ENCODE results near the gene DEPDC5.
"Not testable (repeated sequence)": the region's sequence is repeated elsewhere in the genome, so short reads cannot be mapped to it uniquely, and the experiment has no call there.

Gene DEPDC5

DNA sequence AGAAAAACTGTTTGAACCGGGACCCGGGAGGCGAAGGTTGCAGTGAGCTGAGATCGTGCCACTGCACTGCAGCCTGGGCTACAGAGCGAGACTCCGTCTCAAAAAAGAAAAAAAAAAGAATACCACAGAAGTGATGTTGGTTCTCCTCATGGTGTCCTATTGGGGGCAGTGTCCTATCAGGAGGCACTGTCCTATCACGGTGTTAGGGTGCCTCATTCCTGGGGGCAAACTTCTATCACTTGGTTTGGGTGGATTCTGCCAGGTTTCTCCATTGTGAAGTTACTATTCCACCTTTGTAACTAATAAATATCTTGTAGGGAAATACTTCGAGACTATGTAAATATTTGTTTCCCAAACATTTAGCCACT is 23.5 kb upstream of the DEPDC5 start:
- H3K9me3 ChIP-seq (ENCODE audit: low read depth, low read length), result no peaks in the 10 kb centered on the region
- H3K27ac ChIP-seq, result no peak overlapping the region
- H3K9ac ChIP-seq (ENCODE audit: insufficient read length), result no peak overlapping the region
- DNase-seq (ENCODE audit: low read depth, low spot score), result no peak
- TF ChIP-seq EZH2 (IDR thresholded peaks at IDR 0.05) (no peak), FOXP2 (optimal IDR thresholded peaks at IDR 0.05; ENCODE audit: control extremely low read depth, extremely low read length, insufficient read depth) (no peak), POLR2AphosphoS5 (IDR thresholded peaks at IDR 0.05; ENCODE audit: borderline replicate concordance, low read depth, low read length) (no peak)
- H3K4me3 ChIP-seq, result no peak overlapping the region
- peaks cover 4% of the 10 kb centered on the region; the same call in 1 of the 2 replicates for H3K36me3 ChIP-seq (ENCODE audit: insufficient read depth, low read length)

DNA sequence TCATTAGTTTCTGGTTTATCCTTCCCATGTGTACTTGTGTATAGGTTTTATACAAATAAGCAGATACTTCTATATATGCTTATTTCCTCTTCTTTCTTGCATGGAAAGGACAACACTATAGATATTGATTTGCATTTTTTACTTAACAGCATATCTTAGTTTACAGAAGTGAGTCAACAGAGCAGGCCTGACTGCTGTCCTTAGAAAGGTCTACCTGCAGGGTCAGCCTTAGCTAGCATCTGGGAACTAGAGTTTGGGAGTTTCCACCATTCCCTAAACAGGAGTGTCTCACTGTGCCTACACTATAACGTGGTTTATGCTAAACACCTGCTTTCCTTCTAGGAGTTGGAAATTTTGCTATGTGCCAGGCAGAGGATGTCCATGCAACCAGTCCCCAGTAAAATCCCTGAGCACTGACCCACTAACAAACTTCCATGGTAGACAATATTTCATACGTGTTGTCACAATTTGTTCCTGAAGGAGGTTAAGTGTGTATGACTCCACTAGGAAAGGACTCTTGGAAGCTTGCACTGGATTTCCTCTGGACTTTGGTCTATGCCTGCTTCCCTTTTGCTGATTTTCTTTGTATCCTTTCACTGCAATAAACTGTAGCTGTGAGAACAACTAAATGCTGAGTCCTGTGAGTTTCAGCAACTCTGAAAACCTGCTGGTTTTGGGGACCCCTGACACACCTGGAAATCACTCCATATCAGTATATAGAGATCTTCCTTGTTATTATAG is 21.6 kb upstream of the DEPDC5 start:
- Histone ChIP-seq H3K27ac (peak overlapping the region; percentile 46; the same call in 1 of the 2 replicates), H3K9me3 (ENCODE audit: low read depth, low read length) (no peaks in the 10 kb centered on the region), H3K4me3 (no peak overlapping the region), H3K9ac (ENCODE audit: insufficient read length) (no peak overlapping the region), H3K36me3 (ENCODE audit: insufficient read depth, low read length) (peaks cover 7% of the 10 kb centered on the region; the same call in 1 of the 2 replicates)
- no peak for DNase-seq (ENCODE audit: low read depth, low spot score)
- no peak for TF ChIP-seq EZH2 (IDR thresholded peaks at IDR 0.05)
- TF ChIP-seq POLR2AphosphoS5 (IDR thresholded peaks at IDR 0.05; ENCODE audit: borderline replicate concordance, low read depth, low read length), result no peak
- no peak for TF ChIP-seq FOXP2 (optimal IDR thresholded peaks at IDR 0.05; ENCODE audit: control extremely low read depth, extremely low read length, insufficient read depth)

DNA sequence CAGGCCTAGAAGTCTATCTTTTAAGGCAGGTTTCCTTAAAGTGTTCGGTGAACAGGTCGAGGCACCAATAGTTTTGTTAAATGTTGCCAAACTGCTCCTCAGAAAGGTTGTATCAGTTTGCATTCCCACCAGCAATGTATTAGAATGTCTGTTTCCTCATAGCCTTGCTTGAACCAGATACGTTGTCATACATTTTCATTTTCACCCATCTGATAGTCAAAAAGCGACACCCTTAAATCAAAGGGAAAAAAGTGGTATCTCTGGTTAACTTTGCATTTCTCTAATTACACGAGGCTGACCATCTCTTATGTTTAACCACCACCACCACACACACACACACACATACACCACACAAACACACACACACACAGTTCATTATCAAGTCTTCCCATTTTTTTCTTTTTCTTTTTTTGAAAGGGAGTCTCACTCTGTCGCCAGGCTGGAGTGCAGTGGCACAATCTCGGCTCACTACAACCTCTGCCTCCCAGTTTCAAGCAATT is 20.2 kb upstream of the DEPDC5 start:
- no peak overlapping the region for H3K4me3 ChIP-seq
- H3K9ac ChIP-seq (ENCODE audit: insufficient read length), result no peak overlapping the region
- TF ChIP-seq POLR2AphosphoS5 (IDR thresholded peaks at IDR 0.05; ENCODE audit: borderline replicate concordance, low read depth, low read length) (no peak), EZH2 (IDR thresholded peaks at IDR 0.05) (no peak), FOXP2 (optimal IDR thresholded peaks at IDR 0.05; ENCODE audit: control extremely low read depth, extremely low read length, insufficient read depth) (no peak)
- H3K9me3 ChIP-seq (ENCODE audit: low read depth, low read length), result no peaks in the 10 kb centered on the region
- no peak overlapping the region for H3K27ac ChIP-seq
- peaks cover 14% of the 10 kb centered on the region for H3K36me3 ChIP-seq (ENCODE audit: insufficient read depth, low read length)
- DNase-seq (ENCODE audit: low read depth, low spot score), result no peak

DNA sequence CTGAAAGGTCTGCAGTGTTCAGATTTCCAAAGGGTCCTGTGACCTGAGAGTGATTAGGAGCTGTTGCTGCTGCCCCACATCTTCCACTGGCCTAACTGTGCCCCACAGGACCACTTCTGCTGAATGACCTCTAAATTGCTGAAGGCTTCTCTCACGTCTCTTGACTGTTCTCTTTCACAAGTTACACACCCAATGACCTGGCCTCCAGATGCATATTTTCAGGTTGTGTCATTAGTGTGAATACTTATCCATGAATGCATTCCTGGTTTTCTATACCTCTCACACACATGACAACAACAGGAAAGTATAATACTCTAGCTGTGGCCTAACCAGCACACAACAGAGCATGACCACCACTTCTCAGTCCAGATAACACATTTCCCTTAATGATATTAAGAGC is 19.3 kb upstream of the DEPDC5 start:
- H3K9me3 ChIP-seq (ENCODE audit: low read depth, low read length), result no peaks in the 10 kb centered on the region
- peaks cover 20% of the 10 kb centered on the region for H3K36me3 ChIP-seq (ENCODE audit: insufficient read depth, low read length)
- no peak overlapping the region for H3K27ac ChIP-seq
- no peak for DNase-seq (ENCODE audit: low read depth, low spot score)
- TF ChIP-seq FOXP2 (optimal IDR thresholded peaks at IDR 0.05; ENCODE audit: control extremely low read depth, extremely low read length, insufficient read depth) (no peak), EZH2 (IDR thresholded peaks at IDR 0.05) (no peak), POLR2AphosphoS5 (IDR thresholded peaks at IDR 0.05; ENCODE audit: borderline replicate concordance, low read depth, low read length) (no peak)
- H3K9ac ChIP-seq (ENCODE audit: insufficient read length), result no peak overlapping the region
- no peak overlapping the region for H3K4me3 ChIP-seq

DNA sequence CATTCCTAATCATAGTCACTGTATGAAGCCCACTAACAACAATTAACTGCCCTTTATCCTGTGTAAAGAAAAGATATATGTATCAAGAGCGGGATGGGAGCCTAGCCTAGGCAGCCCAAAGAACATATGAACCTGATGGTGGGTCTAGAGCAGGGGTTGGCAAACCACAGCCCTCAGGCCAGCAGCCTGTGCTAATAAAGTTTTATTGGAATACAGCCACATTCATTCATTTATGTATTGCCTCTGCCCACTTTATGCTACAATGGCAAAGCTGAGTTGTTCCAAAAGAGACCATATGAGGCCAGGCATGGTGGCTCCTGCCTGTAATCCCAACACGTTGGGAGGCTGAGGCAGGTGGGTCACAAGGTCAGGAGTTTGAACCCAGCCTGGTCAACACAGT is 17.4 kb upstream of the DEPDC5 start:
- Histone ChIP-seq H3K27ac (no peak overlapping the region), H3K36me3 (ENCODE audit: insufficient read depth, low read length) (peaks cover 22% of the 10 kb centered on the region), H3K9me3 (ENCODE audit: low read depth, low read length) (no peaks in the 10 kb centered on the region), H3K9ac (ENCODE audit: insufficient read length) (no peak overlapping the region), H3K4me3 (no peak overlapping the region)
- no peak for TF ChIP-seq EZH2 (IDR thresholded peaks at IDR 0.05)
- TF ChIP-seq FOXP2 (optimal IDR thresholded peaks at IDR 0.05; ENCODE audit: control extremely low read depth, extremely low read length, insufficient read depth), result no peak
- TF ChIP-seq POLR2AphosphoS5 (IDR thresholded peaks at IDR 0.05; ENCODE audit: borderline replicate concordance, low read depth, low read length), result no peak
- no peak for DNase-seq (ENCODE audit: low read depth, low spot score)

DNA sequence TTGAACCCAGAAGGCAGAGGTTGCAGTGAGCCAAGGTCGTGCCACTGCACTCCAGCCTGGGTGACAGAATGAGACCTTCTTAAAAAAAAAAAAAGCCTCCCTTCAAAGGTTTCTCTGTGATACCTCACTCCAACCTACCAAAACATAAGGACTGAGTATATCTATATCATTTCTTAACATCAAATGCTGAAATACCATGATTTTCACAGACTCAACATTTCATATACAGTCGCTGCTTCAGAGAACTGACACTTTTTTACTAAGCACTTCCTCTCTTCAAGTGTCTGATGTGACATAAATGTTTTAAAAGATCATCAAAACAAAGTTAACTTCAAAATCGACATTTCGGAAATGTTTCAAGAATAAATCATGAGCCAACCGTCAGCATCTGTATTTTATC is 15.9 kb upstream of the DEPDC5 start:
- Histone ChIP-seq H3K27ac (no peak overlapping the region), H3K9me3 (ENCODE audit: low read depth, low read length) (no peaks in the 10 kb centered on the region), H3K4me3 (no peak overlapping the region), H3K9ac (ENCODE audit: insufficient read length) (no peak overlapping the region), H3K36me3 (ENCODE audit: insufficient read depth, low read length) (peaks cover 31% of the 10 kb centered on the region)
- DNase-seq (ENCODE audit: low read depth, low spot score), result no peak
- TF ChIP-seq FOXP2 (optimal IDR thresholded peaks at IDR 0.05; ENCODE audit: control extremely low read depth, extremely low read length, insufficient read depth), result no peak
- no peak for TF ChIP-seq EZH2 (IDR thresholded peaks at IDR 0.05)
- no peak for TF ChIP-seq POLR2AphosphoS5 (IDR thresholded peaks at IDR 0.05; ENCODE audit: borderline replicate concordance, low read depth, low read length)

DNA sequence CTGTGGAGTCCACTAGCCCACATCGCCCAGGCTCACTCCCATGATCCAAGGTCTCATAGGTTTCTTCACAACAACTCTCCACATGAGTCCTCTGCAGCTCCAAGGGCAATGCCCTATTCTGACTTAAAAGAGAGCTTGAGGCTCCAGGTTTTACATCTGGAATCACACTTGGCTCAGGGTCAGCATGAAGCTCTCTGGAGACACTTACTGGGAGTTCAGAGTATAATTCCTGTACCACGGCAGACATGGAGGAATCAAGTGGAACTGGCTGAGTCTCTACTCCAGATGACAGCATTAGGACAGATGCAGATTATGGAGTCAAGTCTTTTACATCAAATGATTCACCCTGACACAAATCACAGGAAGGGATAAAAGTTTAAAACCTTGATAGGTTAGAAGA is 15.3 kb upstream of the DEPDC5 start:
- no peak for DNase-seq (ENCODE audit: low read depth, low spot score)
- Histone ChIP-seq H3K4me3 (no peak overlapping the region), H3K9ac (ENCODE audit: insufficient read length) (no peak overlapping the region), H3K9me3 (ENCODE audit: low read depth, low read length) (no peaks in the 10 kb centered on the region), H3K36me3 (ENCODE audit: insufficient read depth, low read length) (peaks cover 33% of the 10 kb centered on the region), H3K27ac (no peak overlapping the region)
- TF ChIP-seq FOXP2 (optimal IDR thresholded peaks at IDR 0.05; ENCODE audit: control extremely low read depth, extremely low read length, insufficient read depth) (no peak), POLR2AphosphoS5 (IDR thresholded peaks at IDR 0.05; ENCODE audit: borderline replicate concordance, low read depth, low read length) (no peak), EZH2 (IDR thresholded peaks at IDR 0.05) (no peak)

DNA sequence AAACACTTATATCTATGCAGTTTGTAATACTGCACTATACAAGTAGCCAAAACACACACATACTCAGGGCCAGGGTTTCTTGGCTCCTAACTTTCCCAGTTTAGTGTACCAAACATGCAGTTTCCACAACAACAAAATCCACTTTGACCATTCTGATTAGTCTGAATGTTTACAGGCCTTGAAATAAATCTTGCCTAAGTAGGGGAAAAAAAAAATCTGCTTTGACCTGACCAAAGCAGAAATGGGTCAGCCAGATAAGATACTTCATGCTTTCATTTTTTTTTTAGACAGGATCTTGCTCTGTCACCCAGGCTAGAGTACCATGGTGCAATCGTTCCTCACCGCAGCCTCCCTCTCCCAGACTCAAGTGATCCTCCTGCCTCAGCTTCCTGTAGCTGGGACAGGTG is 14.0 kb upstream of the DEPDC5 start:
- no peak for TF ChIP-seq EZH2 (IDR thresholded peaks at IDR 0.05)
- TF ChIP-seq POLR2AphosphoS5 (IDR thresholded peaks at IDR 0.05; ENCODE audit: borderline replicate concordance, low read depth, low read length), result no peak
- no peak for TF ChIP-seq FOXP2 (optimal IDR thresholded peaks at IDR 0.05; ENCODE audit: control extremely low read depth, extremely low read length, insufficient read depth)
- H3K9me3 ChIP-seq (ENCODE audit: low read depth, low read length), result no peaks in the 10 kb centered on the region
- no peak overlapping the region for H3K4me3 ChIP-seq
- no peak overlapping the region for H3K9ac ChIP-seq (ENCODE audit: insufficient read length)
- peaks cover 33% of the 10 kb centered on the region for H3K36me3 ChIP-seq (ENCODE audit: insufficient read depth, low read length)
- no peak overlapping the region for H3K27ac ChIP-seq
- no peak for DNase-seq (ENCODE audit: low read depth, low spot score)

DNA sequence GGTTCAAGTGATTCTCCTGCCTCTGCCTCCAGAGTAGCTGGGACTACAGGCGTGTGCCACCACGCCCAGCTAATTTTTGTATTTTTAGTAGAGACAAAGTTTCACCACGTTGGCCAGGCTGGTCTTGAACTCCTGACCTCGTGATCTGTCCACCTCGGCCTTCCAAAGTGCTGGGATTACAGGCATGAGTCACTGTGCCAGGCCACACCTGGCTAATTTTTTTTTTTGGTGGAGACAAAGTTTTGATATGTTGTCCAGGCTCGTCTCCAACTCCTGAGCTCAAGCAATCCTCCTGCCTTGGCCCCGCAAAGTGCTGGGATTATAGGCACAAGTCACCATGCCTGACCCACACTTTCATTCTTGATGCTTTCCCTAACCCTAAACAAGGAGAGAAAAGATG is 13.5 kb upstream of the DEPDC5 start:
- H3K9me3 ChIP-seq (ENCODE audit: low read depth, low read length); H3K4me3 ChIP-seq; H3K27ac ChIP-seq; DNase-seq (ENCODE audit: low read depth, low spot score); H3K9ac ChIP-seq (ENCODE audit: insufficient read length): not testable (repeated sequence)
- peaks cover 33% of the 10 kb centered on the region for H3K36me3 ChIP-seq (ENCODE audit: insufficient read depth, low read length)

All from SK-N-MC (cell line).